K562 (cell line): ENCODE data around the gene CRLF2. TPM values are rescaled to one million over a fixed set of nuclear protein-coding genes. Genes with fewer than 3 reads are reported as not detected.

Experiments
- ARID3A ChIP-seq: IDR thresholded peaks from 2 replicates; pipeline ENCODE4 v1.6.1; 2012; ENCODE audit warnings: low read depth, low read length, improper control_type of control experiment, borderline replicate concordance
- BRF1 ChIP-seq: IDR thresholded peaks from 3 replicates; pipeline ENCODE4 v1.6.1; 2011; ENCODE audit warnings: borderline replicate concordance, mild to moderate bottlenecking; ENCODE audit not compliant: insufficient read length; ENCODE audit errors: extremely low read depth
- CHD7 ChIP-seq: fragments of 200-600 bp; sonication (generic); IDR thresholded peaks from one replicate; pipeline ENCODE4 v1.6.1; 2012; ENCODE audit warnings: mild to moderate bottlenecking, low read depth, low read length, inconsistent platforms
- CREM ChIP-seq: IDR thresholded peaks from 2 replicates; pipeline ENCODE4 v1.6.1; 2014; ENCODE audit warnings: antibody characterized with exemption, low read depth
- SMAD2 ChIP-seq: fragments of 150-350 bp; IDR thresholded peaks from 2 replicates; pipeline ENCODE4 v1.6.1; 2014; ENCODE audit warnings: low read depth, mild to moderate bottlenecking, low read length
- polyA plus RNA-seq, 8 experiments: library from polyadenylated mRNA; depleted of rRNA in 4 of 8; stranded (reverse) in 5 of 8; unstranded in 3 of 8; fragments of >200 nt; fragmentation: Nextera tagmentation in 2 of 8; fragmentation: Illumina TruSeq in 1 of 8; extraction: Ambion mirVana in 2 of 8; extraction: Trizol in 1 of 8; gene quantifications; 2 replicates each; pipeline versions ENCODE4 v1.2.1 to v1.2.3, GENCODE V29; 2011 to 2014; ENCODE audit warnings: inconsistent platforms in 1 of 8, missing spikeins in 1 of 8
- total RNA-seq, 7 experiments: library from RNA; depleted of rRNA in 6 of 7; stranded (reverse); fragments of >200 nt in 6 of 7; fragmentation: Illumina TruSeq in 2 of 7; extraction: Trizol in 2 of 7; gene quantifications; 2 replicates each; pipeline versions ENCODE4 v1.2.1 to v1.2.3, GENCODE V29; 2011 to 2021; ENCODE audit warnings: low replicate concordance in 1 of 7

The CRLF2 gene
- total and polyA plus RNA-seq, 9 of the 15 experiments (the other 6 are each of a cell fraction or from before 2014, with no cell fraction given): not detected

- peak; percentile 92 for TF ChIP-seq ARID3A
- TF ChIP-seq BRF1: no peak
- peak; percentile 95 for TF ChIP-seq CHD7
- 0 out of 2 replicates have a peak, but pooled peaks have one; percentile 23 for TF ChIP-seq CREM
- TF ChIP-seq SMAD2: no peak
- TF ChIP-seq, all 486 proteins: peak for 18
These were observed 34.4 kb upstream of the CRLF2 start (continued) for GRCh38 chrX:1246816-1247215.
